Astrocyte of the spinal cord (primary cell): ENCODE data around the gene NLRP6.
A peak's percentile ranks its signal among the peaks of the same experiment; 100 is the strongest.

Source experiments
- DNase-seq: peaks from one replicate; pipeline ENCODE4 v3.0.0; 2011; ENCODE audit warnings: low read depth, low spot score
- H3K4me3 ChIP-seq: 2 replicates; pipeline ENCODE4 v1.5.1; 2011; ENCODE audit warnings: low read depth, mild to moderate bottlenecking, low read length, moderate library complexity
- in situ Hi-C: cut with HindIII; loops from 2 replicates; pipeline ENCODE4 v1.10.0; 2017; ENCODE audit warnings: low sequenced_read_pairs
- TF ChIP-seq, protein P1 (sequence below): IDR thresholded peaks from 2 replicates; pipeline ENCODE4 v1.5.1; 2012; ENCODE audit warnings: low read depth, mild to moderate bottlenecking, low read length, inconsistent platforms

Gene NLRP6

DNA sequence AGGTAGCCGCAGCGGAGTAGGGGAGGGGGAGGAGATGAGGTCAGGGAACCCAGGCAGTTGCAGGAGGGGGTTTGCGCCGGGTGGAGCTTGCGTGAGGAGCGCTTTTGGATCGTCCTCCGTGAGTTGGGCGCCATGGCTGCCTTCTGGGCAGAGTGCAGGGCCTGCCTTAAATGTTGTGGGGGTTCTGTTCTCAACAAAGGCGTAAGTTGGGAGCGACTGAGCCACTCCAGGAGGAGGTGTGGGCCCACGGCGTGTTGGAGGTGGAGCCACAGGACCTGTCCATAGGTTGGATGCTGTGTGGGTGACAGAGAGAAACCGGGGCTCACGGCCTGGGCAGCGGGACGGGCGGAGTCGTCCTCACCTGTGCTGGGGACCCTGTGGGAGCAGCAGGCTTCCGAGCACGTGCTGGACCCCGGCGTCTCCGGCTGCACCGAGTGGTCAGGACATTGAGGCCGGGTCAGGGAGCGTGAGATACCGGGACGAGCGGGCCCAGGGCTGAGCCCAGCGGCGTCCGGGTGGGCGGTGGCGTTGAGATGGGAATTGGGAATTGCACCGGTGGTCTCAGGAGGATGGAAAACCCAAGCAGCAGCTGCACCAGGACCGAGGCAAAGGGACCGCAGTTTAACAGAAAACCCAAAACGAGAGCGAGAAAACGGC lies 9.7 kb downstream of the NLRP6 start:
- in situ Hi-C loops: no loop called here
- TF ChIP-seq, protein P1, sequence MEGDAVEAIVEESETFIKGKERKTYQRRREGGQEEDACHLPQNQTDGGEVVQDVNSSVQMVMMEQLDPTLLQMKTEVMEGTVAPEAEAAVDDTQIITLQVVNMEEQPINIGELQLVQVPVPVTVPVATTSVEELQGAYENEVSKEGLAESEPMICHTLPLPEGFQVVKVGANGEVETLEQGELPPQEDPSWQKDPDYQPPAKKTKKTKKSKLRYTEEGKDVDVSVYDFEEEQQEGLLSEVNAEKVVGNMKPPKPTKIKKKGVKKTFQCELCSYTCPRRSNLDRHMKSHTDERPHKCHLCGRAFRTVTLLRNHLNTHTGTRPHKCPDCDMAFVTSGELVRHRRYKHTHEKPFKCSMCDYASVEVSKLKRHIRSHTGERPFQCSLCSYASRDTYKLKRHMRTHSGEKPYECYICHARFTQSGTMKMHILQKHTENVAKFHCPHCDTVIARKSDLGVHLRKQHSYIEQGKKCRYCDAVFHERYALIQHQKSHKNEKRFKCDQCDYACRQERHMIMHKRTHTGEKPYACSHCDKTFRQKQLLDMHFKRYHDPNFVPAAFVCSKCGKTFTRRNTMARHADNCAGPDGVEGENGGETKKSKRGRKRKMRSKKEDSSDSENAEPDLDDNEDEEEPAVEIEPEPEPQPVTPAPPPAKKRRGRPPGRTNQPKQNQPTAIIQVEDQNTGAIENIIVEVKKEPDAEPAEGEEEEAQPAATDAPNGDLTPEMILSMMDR: no peak
- H3K4me3 ChIP-seq: peak overlapping the region; percentile 43
- no peak for DNase-seq

DNA sequence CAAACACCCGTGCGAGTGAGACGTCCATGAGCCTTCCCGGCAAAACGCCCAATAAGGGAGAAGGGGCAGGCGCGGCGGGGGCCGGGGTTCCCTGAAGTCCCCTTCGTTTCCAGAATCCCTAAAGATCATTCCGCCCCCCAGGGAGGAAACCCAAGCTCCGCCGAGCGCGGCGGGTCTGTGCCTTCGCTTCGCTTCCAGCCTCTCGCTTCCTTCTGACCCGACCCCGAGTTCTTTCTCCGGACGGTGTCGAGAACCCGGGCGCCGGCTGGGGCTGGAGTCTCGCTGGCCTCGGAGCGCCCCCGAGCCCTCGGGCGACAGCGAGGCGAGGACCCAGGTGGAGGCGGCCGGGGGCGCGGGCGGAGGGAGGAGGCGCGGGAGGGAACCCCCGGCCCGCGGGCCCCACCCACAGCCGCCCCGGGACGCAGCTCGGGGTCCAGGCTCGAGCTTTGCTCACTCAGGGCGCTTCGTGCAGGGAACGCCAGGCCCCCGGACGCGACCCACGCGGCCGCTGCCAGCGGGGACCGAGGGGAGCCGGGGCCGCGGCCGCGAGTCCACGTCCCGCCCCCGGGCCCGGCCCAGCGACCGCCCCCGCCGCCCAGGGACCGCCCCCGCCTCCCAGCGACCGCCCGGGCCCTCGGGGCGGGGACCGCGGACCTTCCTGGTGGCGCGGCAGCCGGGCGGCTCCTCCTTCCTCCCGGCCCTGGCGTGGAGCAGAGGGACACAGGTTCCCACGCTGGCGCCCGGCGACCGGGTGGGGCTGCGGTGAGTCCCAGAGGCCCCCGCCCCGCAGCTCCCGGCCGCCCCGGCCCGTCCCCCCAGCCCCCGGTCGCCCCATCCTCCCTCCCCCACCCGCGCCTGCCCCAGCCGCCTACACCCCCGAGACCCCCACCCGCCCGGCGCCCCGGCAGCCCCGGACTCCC lies 10.5 kb downstream of the NLRP6 start, which contains the start of gene PGGHG:
Gene PGGHG (plus strand): TSS at position 649 of the 920 bp plus-strand sequence. CDS start 691 bp downstream, outside the sequence.
- peak within 1 kb of the TSS; percentile 43 for H3K4me3 ChIP-seq
- TF ChIP-seq, protein P1: no peak
- DNase-seq: no peak
- in situ Hi-C loops: no loop called here

DNA sequence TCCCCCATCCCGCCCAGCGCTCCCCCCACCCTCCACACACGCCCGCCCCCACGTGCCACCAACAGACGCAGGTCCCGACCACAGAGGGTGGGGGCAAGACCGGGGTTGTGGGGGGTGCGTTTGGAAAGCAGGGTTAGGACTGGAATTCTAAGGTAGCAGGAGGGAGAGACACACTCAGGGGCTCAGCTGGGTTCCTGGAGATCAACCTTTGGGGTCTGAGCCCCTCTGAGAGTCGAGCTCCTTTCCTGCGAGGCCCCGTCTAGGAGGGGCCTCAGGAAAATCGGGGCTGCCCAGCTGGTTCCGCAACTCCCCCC lies 11.1 kb downstream of the NLRP6 start:
- in situ Hi-C loops: no loop called here
- TF ChIP-seq, protein P1: no peak
- no peak for DNase-seq
- H3K4me3 ChIP-seq: peak overlapping the region; percentile 37

DNA sequence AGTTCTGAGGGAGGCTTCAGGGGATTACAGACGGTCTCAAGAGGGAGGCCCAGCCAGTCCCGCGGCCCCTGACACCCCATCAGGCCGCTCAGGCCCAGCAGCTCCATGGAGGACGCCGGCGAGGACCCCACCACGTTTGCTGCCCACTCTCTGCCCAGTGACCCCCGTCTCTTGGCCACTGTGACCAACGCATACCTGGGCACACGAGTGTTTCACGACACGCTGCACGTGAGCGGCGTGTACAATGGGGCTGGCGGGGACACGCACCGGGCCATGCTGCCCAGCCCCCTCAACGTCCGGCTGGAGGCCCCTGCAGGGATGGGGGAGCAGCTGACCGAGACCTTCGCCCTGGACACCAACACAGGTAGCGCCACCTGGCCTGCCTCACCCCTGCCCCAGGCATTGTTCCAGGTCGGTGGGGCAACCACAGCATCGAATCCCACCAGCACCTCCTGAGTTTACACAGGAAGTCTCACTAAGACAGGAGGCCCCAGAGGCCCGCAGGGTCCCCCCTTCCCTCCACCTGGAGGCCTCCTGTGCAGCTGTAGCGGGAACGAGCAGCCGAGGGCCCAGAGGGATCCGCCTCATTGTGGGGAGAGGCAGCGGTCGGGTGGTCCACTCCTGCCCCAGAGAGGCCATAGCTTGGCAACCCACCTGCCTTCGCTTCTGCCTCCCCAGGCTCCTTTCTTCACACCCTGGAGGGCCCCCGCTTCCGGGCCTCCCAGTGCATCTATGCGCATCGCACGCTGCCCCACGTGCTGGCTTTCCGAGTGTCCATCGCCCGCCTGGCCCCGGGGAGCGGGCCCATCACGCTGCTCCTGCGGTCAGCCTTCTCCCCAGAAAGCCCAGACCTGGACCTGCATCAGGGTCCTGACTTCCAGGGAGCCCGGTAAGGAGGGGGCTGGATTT lies 11.8 kb downstream of the NLRP6 start:
- in situ Hi-C loops: no loop called here
- TF ChIP-seq, protein P1: no peak
- peak overlapping the region; percentile 37 for H3K4me3 ChIP-seq
- DNase-seq: no peak

DNA sequence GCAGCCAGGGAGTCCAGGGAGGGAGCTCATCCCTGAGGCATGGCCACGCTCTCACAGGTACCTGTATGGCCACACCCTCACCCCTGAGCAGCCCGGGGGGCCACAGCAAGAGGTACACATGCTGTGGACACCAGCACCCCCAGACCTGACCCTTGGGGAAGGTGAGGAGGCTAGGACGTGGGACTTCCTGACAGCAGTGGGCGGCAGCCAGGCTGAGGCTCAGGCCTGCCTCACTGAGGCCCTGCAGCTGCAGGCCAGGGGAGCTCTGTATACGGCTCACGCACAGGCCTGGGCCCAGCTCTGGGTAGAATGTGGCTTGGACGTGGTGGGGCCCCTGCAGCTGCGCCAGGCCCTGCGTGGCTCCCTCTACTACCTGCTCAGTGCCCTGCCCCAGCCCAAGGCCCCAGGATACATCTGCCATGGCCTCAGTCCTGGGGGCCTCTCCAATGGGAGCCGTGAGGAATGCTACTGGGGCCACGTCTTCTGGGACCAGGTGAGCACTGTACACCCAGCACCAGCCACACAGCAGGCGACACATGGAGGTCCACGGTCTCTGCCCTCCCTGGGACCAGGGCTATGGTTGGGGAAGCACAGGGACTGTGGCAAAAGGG lies 12.5 kb downstream of the NLRP6 start:
- H3K4me3 ChIP-seq: no peak overlapping the region
- TF ChIP-seq, protein P1: no peak
- in situ Hi-C loops: no loop called here
- no peak for DNase-seq
